ENCODE data around the gene SF3B1.

The SF3B1 gene

GRCh38 chr2:197431858-197432257, 3.0 kb downstream of the SF3B1 start:
- Histone ChIP-seq H3K27ac (ENCODE audit: extremely low read depth, low read depth, low read length) (no peak overlapping the region), H3K36me3 (ENCODE audit: control insufficient read depth in 2 of 2, insufficient read depth in 1 of 2, low read length in 2 of 2) (peaks cover 0 to 17% of the 10 kb centered on the region in 2 experiments; a peak in 2 of 3 replicates), H3K9me3 (ENCODE audit: control insufficient read depth, insufficient read depth, low read depth, low read length) (no peaks in the 10 kb centered on the region), H3K4me1 (ENCODE audit: control insufficient read depth, insufficient read depth, low read length) (peaks cover 22% of the 10 kb centered on the region), H3K4me3 (ENCODE audit: low read depth, low read length) (no peak overlapping the region)
- CTCF ChIA-PET: interaction anchor here (0.6 kb wide), 1 partner anchor 112 kb away, joined by 3 read pairs; no protein-coding TSS in a partner anchor
- POLR2A ChIA-PET: interaction anchor here (1.2 kb wide), 1 partner anchor 67 kb away, joined by 3 read pairs; the partner anchor contains the start of gene HSPD1
- TF ChIP-seq ZNF626 (tag by site-specific recombination; IDR thresholded peaks at IDR 0.05) (no peak), ZNF776 (tag by site-specific recombination; IDR thresholded peaks at IDR 0.05; ENCODE audit: borderline replicate concordance) (no peak), ZNF132 (tag by site-specific recombination; IDR thresholded peaks at IDR 0.05; ENCODE audit: borderline replicate concordance) (no peak), ZNF514 (tag by site-specific recombination; IDR thresholded peaks at IDR 0.05) (no peak), HOXA7 (CRISPR knock-in tag; IDR thresholded peaks at IDR 0.05; ENCODE audit: borderline replicate concordance) (no peak), ZSCAN18 (tag by site-specific recombination; IDR thresholded peaks at IDR 0.05) (no peak), ELK4 (IDR thresholded peaks at IDR 0.05; ENCODE audit: borderline replicate concordance, low read depth, low read length) (no peak), ZNF138 (tag by site-specific recombination; IDR thresholded peaks at IDR 0.05; ENCODE audit: borderline replicate concordance) (no peak), BCL11A (tag by site-specific recombination; IDR thresholded peaks at IDR 0.05; ENCODE audit: low read depth) (no peak), ZNF398 (tag by site-specific recombination; IDR thresholded peaks at IDR 0.05) (no peak), ZNF112 (tag by site-specific recombination; IDR thresholded peaks at IDR 0.05) (no peak)

- Histone ChIP-seq H3K9me3 (ENCODE audit: control insufficient read depth, insufficient read depth, low read depth, low read length) (no peaks in the 10 kb centered on the region), H3K27ac (ENCODE audit: extremely low read depth, low read depth, low read length) (no peak overlapping the region), H3K36me3 (ENCODE audit: control insufficient read depth in 2 of 2, insufficient read depth in 1 of 2, low read length in 2 of 2) (peaks cover 9 to 25% of the 10 kb centered on the region in 2 experiments; a peak in 2 of 3 replicates), H3K4me1 (ENCODE audit: control insufficient read depth, insufficient read depth, low read length) (peaks cover 22% of the 10 kb centered on the region), H3K4me3 (ENCODE audit: low read depth, low read length) (no peak overlapping the region)
- ChIA-PET POLR2A (no interaction called here), CTCF (interaction anchor here (0.6 to 1.3 kb wide), 2 partner anchors 9 to 25 kb away, joined by 3 to 4 read pairs; no protein-coding TSS in a partner anchor)
- TF ChIP-seq SP7 (tag by site-specific recombination; IDR thresholded peaks at IDR 0.05) (no peak), ZNF148 (tag by site-specific recombination; IDR thresholded peaks at IDR 0.05; ENCODE audit: borderline replicate concordance) (no peak), SCRT1 (tag by site-specific recombination; IDR thresholded peaks at IDR 0.05; ENCODE audit: borderline replicate concordance) (peak; percentile 86; the same call in 1 of the 2 replicates), ZNF580 (tag by site-specific recombination; IDR thresholded peaks at IDR 0.05) (no peak), SCRT2 (tag by site-specific recombination; IDR thresholded peaks at IDR 0.05) (peak; percentile 90), HOXC10 (CRISPR knock-in tag; IDR thresholded peaks at IDR 0.05) (no peak), ZEB2 (tag by site-specific recombination; IDR thresholded peaks at IDR 0.05) (no peak), GLI2 (tag by site-specific recombination; IDR thresholded peaks at IDR 0.05; ENCODE audit: borderline replicate concordance, low read depth) (no peak), ELK4 (IDR thresholded peaks at IDR 0.05; ENCODE audit: borderline replicate concordance, low read depth, low read length) (no peak), ZBTB6 (tag by site-specific recombination; IDR thresholded peaks at IDR 0.05) (no peak), INSM2 (tag by site-specific recombination; IDR thresholded peaks at IDR 0.05) (no peak), ZNF423 (tag by site-specific recombination; IDR thresholded peaks at IDR 0.05) (no peak)
These were observed 6.8 kb downstream of the SF3B1 start for GRCh38 chr2:197427986-197428385.
